ENCODE data around the gene NFYA. TPM values are rescaled to one million over a fixed set of nuclear protein-coding genes. Genes with fewer than 3 reads are reported as not detected.

Gene NFYA
- total RNA-seq, 1 donor from 2014 or later, result 62.7 TPM

DNA sequence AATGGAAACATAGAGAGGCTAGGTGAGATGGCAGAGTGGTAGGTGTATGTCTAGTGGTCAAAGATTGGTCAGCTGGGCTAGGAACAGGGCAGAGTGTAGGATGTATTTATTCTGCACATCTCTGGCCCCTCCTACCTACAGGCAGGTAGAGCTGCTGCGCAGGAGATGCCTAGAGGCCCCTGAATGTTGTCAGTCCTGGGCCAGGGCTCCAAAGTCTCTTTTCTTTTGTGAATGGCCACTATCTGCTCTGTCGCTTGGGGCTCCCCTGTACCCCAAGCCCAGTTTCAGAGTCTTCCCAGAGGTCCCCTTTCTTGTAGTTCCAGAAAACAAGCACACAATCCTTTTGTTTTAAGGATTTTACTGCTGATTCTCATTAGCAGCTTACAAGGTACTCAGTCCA, 25.5 kb upstream of the NFYA start:
- no peak overlapping the region for H3K4me3 Mint-ChIP-seq (ENCODE audit: low read depth)
- H3K4me1 Mint-ChIP-seq (ENCODE audit: low read depth), result peaks cover 57% of the 10 kb centered on the region
- no peak overlapping the region for H3K27ac Mint-ChIP-seq
- H3K9me3 Mint-ChIP-seq (ENCODE audit: low read depth), result no peaks in the 10 kb centered on the region
- no peak for DNase-seq (ENCODE audit: low spot score, unreplicated experiment)
- no peaks in the 10 kb centered on the region for H3K27me3 Mint-ChIP-seq
- no peak for TF ChIP-seq CTCF (IDR thresholded peaks at IDR 0.05; ENCODE audit: unreplicated experiment)
- no peaks in the 10 kb centered on the region for H3K36me3 Mint-ChIP-seq (ENCODE audit: insufficient read depth)

- no peak for DNase-seq (ENCODE audit: low spot score, unreplicated experiment)
- Mint-ChIP-seq H3K4me3 (ENCODE audit: low read depth) (no peak overlapping the region), H3K27ac (peak overlapping the region; percentile 31), H3K9me3 (ENCODE audit: low read depth) (no peaks in the 10 kb centered on the region), H3K27me3 (no peaks in the 10 kb centered on the region), H3K36me3 (ENCODE audit: insufficient read depth) (no peaks in the 10 kb centered on the region), H3K4me1 (ENCODE audit: low read depth) (peaks cover 62% of the 10 kb centered on the region)
- TF ChIP-seq CTCF (IDR thresholded peaks at IDR 0.05; ENCODE audit: unreplicated experiment), result no peak
These were observed 24.7 kb upstream of the NFYA start for GRCh38 chr6:41047745-41048732.

GRCh38 chr6:41049521-41049920, 23.3 kb upstream of the NFYA start:
- no peak overlapping the region for H3K27ac Mint-ChIP-seq
- H3K9me3 Mint-ChIP-seq (ENCODE audit: low read depth), result no peaks in the 10 kb centered on the region
- H3K36me3 Mint-ChIP-seq (ENCODE audit: insufficient read depth), result no peaks in the 10 kb centered on the region
- no peak for TF ChIP-seq CTCF (IDR thresholded peaks at IDR 0.05; ENCODE audit: unreplicated experiment)
- no peak for DNase-seq (ENCODE audit: low spot score, unreplicated experiment)
- H3K27me3 Mint-ChIP-seq, result no peaks in the 10 kb centered on the region
- no peak overlapping the region for H3K4me3 Mint-ChIP-seq (ENCODE audit: low read depth)
- H3K4me1 Mint-ChIP-seq (ENCODE audit: low read depth), result peaks cover 66% of the 10 kb centered on the region

GRCh38 chr6:41049955-41050354, 22.8 kb upstream of the NFYA start:
- H3K9me3 Mint-ChIP-seq (ENCODE audit: low read depth), result no peaks in the 10 kb centered on the region
- no peaks in the 10 kb centered on the region for H3K36me3 Mint-ChIP-seq (ENCODE audit: insufficient read depth)
- H3K4me3 Mint-ChIP-seq (ENCODE audit: low read depth), result no peak overlapping the region
- TF ChIP-seq CTCF (IDR thresholded peaks at IDR 0.05; ENCODE audit: unreplicated experiment), result no peak
- H3K4me1 Mint-ChIP-seq (ENCODE audit: low read depth), result peaks cover 70% of the 10 kb centered on the region
- H3K27me3 Mint-ChIP-seq, result no peaks in the 10 kb centered on the region
- no peak for DNase-seq (ENCODE audit: low spot score, unreplicated experiment)
- H3K27ac Mint-ChIP-seq, result peak overlapping the region; percentile 30

DNA sequence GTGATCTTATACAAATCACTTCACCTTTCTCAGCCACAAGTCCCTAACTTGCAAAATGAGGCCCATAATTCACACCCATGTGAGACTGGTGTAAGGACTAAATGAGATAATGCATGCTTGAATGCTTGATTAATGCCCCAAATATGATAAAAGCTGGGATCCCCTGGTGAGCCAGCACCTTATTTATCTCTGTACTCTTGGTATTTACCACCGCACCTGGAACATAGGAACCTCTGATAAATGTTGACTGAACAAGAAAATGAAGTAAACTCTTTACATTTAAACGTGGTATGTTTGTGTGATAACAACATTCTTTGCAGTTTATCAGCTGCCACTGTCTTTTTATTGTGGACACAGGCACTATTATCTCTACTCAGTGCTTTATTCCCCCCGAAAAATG, 22.2 kb upstream of the NFYA start:
- Mint-ChIP-seq H3K4me3 (ENCODE audit: low read depth) (no peak overlapping the region), H3K27ac (no peak overlapping the region), H3K4me1 (ENCODE audit: low read depth) (peaks cover 71% of the 10 kb centered on the region), H3K36me3 (ENCODE audit: insufficient read depth) (no peaks in the 10 kb centered on the region), H3K9me3 (ENCODE audit: low read depth) (no peaks in the 10 kb centered on the region), H3K27me3 (no peaks in the 10 kb centered on the region)
- DNase-seq (ENCODE audit: low spot score, unreplicated experiment), result no peak
- TF ChIP-seq CTCF (IDR thresholded peaks at IDR 0.05; ENCODE audit: unreplicated experiment), result no peak

Data from progenitor cell of endocrine pancreas (in vitro differentiated cells).